K562 (cell line): ENCODE results near the gene RASSF3. TPM values are rescaled to one million over a fixed set of nuclear protein-coding genes. Genes with fewer than 3 reads are reported as not detected.

Experiments
- CREBBP ChIP-seq: IDR thresholded peaks from one replicate; pipeline ENCODE4 v1.6.1; 2012; ENCODE audit warnings: low read depth, mild to moderate bottlenecking, control low read depth, inconsistent platforms, low read length
- FOXK1 ChIP-seq: sonication (generic); formaldehyde crosslinking; IDR thresholded peaks from 2 replicates; pipeline ENCODE4 v1.8.0; 2022; ENCODE audit warnings: missing genetic modification reagents, mild to moderate bottlenecking, borderline replicate concordance
- HIVEP1 ChIP-seq: fragments of 250-450 bp; sonication (Bioruptor Pico); IDR thresholded peaks from 2 replicates; pipeline ENCODE4 v1.4.0; 2020; ENCODE audit warnings: mild to moderate bottlenecking
- KAT8 ChIP-seq: fragments of 450-650 bp; IDR thresholded peaks from 2 replicates; pipeline ENCODE4 v1.6.1; 2016; ENCODE audit warnings: low read depth, mild to moderate bottlenecking
- KDM4B ChIP-seq, 2 experiments: fragments of 450-650 bp in 1 of 2; sonication (generic) in 1 of 2; IDR thresholded peaks; 2 replicates each; pipeline ENCODE4 v1.6.1; 2016 to 2017; ENCODE audit warnings: borderline replicate concordance in 2 of 2, antibody characterized with exemption in 1 of 2, low read depth in 1 of 2, mild to moderate bottlenecking in 1 of 2
- KDM5B ChIP-seq: fragments of 200-600 bp; sonication (generic); IDR thresholded peaks from 2 replicates; pipeline ENCODE4 v1.6.1; 2012; ENCODE audit warnings: low read depth, mild to moderate bottlenecking, moderate library complexity, low read length, control low read depth, inconsistent platforms; ENCODE audit not compliant: insufficient replicate concordance
- KHSRP ChIP-seq: fragments of 450-650 bp; IDR thresholded peaks from 2 replicates; pipeline ENCODE4 v1.6.1; 2017
- MEIS2 ChIP-seq: fragments of 450-650 bp; IDR thresholded peaks from 2 replicates; pipeline ENCODE4 v1.6.1; 2014; ENCODE audit warnings: mild to moderate bottlenecking; ENCODE audit not compliant: partially characterized antibody
- MLLT1 ChIP-seq, 2 experiments: fragments of 450-650 bp; IDR thresholded peaks; 2 replicates each; pipeline ENCODE4 v1.6.1; 2016
- NONO ChIP-seq, 2 experiments: fragments of 200-400 bp in 1 of 2; fragments of 450-650 bp in 1 of 2; formaldehyde crosslinking in 1 of 2; IDR thresholded peaks; 2 replicates each; pipeline ENCODE4 v1.6.1; 2017; ENCODE audit warnings: low read depth in 2 of 2, mild to moderate bottlenecking in 2 of 2, moderate library complexity in 2 of 2, low read length in 1 of 2
- POLR3A ChIP-seq: IDR thresholded peaks from 2 replicates; pipeline ENCODE4 v1.6.1; 2011; ENCODE audit warnings: borderline replicate concordance, mild to moderate bottlenecking, moderate library complexity; ENCODE audit not compliant: insufficient read length, insufficient read depth; ENCODE audit errors: extremely low read depth
- SREBF1 ChIP-seq: fragments of 150-350 bp; IDR thresholded peaks from 2 replicates; pipeline ENCODE4 v1.6.1; 2014; ENCODE audit warnings: antibody characterized with exemption, low read depth, low read length, borderline replicate concordance
- SRF ChIP-seq, 2 experiments: fragments of 250-450, 450-650 bp in 1 of 2; sonication (Bioruptor Pico) in 1 of 2; sonication (generic) in 1 of 2; formaldehyde crosslinking; IDR thresholded peaks; 2 replicates each; pipeline versions ENCODE4 v1.5.0 to v1.5.1; 2020 to 2022; ENCODE audit warnings: mild to moderate bottlenecking in 1 of 2, missing genetic modification reagents in 1 of 2
- STAG1 ChIP-seq: sonication (generic); formaldehyde crosslinking; IDR thresholded peaks from 2 replicates; pipeline ENCODE4 v1.5.0; 2020; ENCODE audit warnings: missing genetic modification reagents, borderline replicate concordance
- TAF15 ChIP-seq: fragments of 200-400 bp; formaldehyde crosslinking; IDR thresholded peaks from 2 replicates; pipeline ENCODE4 v1.6.1; 2017; ENCODE audit warnings: mild to moderate bottlenecking, low read depth, low read length, moderate library complexity
- TEAD4 ChIP-seq, 2 experiments: sonication (generic) in 1 of 2; formaldehyde crosslinking in 1 of 2; IDR thresholded peaks; 2 replicates each; pipeline versions ENCODE4 v1.6.1 to v1.8.0; 2012 to 2022; ENCODE audit warnings: borderline replicate concordance in 1 of 2, inconsistent platforms in 1 of 2, low read length in 1 of 2, mild to moderate bottlenecking in 1 of 2, missing genetic modification reagents in 1 of 2
- TFAM ChIP-seq: fragments of 250-450 bp; sonication (Bioruptor Pico); conservative IDR thresholded peaks from 2 replicates; pipeline ENCODE4 v1.5.0; 2021; ENCODE audit warnings: mild to moderate bottlenecking, moderate library complexity
- WHSC1 ChIP-seq: IDR thresholded peaks from one replicate; pipeline ENCODE4 v1.6.1; 2012; ENCODE audit warnings: low read length, control low read depth, inconsistent platforms
- ZNF175 ChIP-seq: fragments of 200-800 bp; sonication (Bioruptor generic); IDR thresholded peaks from 2 replicates; pipeline ENCODE4 v1.6.1; 2016; ENCODE audit warnings: low read depth, mild to moderate bottlenecking, missing genetic modification characterization, missing compliant biosample characterization
- ZNF316 ChIP-seq: fragments of 450-650 bp; IDR thresholded peaks from 2 replicates; pipeline ENCODE4 v1.6.1; 2016
- ZNF766 ChIP-seq: fragments of 200-800 bp; sonication (Bioruptor generic); conservative IDR thresholded peaks from 2 replicates; pipeline ENCODE4 v1.6.1; 2016; ENCODE audit warnings: missing genetic modification characterization, missing compliant biosample characterization
- polyA plus RNA-seq, 8 experiments: library from polyadenylated mRNA; depleted of rRNA in 4 of 8; stranded (reverse) in 5 of 8; unstranded in 3 of 8; fragments of >200 nt; fragmentation: Nextera tagmentation in 2 of 8; fragmentation: Illumina TruSeq in 1 of 8; extraction: Ambion mirVana in 2 of 8; extraction: Trizol in 1 of 8; gene quantifications; 2 replicates each; pipeline versions ENCODE4 v1.2.1 to v1.2.3, GENCODE V29; 2011 to 2014; ENCODE audit warnings: inconsistent platforms in 1 of 8, missing spikeins in 1 of 8
- total RNA-seq, 7 experiments: library from RNA; depleted of rRNA in 6 of 7; stranded (reverse); fragments of >200 nt in 6 of 7; fragmentation: Illumina TruSeq in 2 of 7; extraction: Trizol in 2 of 7; gene quantifications; 2 replicates each; pipeline versions ENCODE4 v1.2.1 to v1.2.3, GENCODE V29; 2011 to 2021; ENCODE audit warnings: low replicate concordance in 1 of 7
- TF ChIP-seq, protein P1 (sequence below): fragments of 250-450 bp; sonication (Bioruptor Pico); IDR thresholded peaks from 2 replicates; pipeline ENCODE4 v1.6.1; 2021; ENCODE audit warnings: mild to moderate bottlenecking
- TF ChIP-seq, protein P2 (sequence below): fragments of 450-650 bp; IDR thresholded peaks from 2 replicates; pipeline ENCODE4 v1.6.1; 2018; ENCODE audit not compliant: partially characterized antibody

Gene RASSF3
- total and polyA plus RNA-seq, 9 of the 15 experiments (the other 6 are each of a cell fraction or from before 2014, with no cell fraction given), result 3.7 to 39.2 (median 20.2) TPM

DNA sequence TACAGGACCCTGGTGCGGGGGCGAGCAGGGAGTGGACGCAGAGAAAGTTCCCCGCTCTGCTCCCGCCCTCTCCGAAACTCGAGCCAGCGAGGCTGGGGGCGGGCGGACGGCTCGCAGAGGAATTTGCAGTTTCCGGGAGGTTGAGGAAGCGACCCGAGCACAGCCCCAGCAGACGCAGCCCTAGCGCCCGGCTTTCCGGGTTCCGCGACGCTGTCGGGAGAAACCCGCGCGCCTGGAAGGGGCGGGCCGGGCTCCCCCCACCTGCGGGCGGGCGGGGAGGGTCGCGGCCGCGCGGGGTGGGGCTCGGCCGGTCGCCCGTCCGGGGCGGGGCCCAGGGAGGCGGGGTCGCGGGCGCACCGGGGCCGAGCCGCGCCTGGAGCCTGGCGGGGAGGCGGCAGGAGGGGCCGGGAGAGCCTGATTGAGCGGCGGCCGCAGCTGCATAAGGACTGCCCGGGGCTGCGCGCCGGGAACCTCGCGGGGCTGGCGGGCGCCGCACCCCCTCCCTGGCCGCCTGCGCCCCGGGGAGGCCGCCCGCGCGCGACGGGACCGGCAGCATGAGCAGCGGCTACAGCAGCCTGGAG is at the start of gene RASSF3 (continued):
- TF ChIP-seq TEAD4 (IDR thresholded peaks at IDR 0.05; ENCODE audit: low read length) (no peak), TEAD4 (CRISPR knock-in tag; IDR thresholded peaks at IDR 0.05; ENCODE audit: borderline replicate concordance) (no peak), TAF15 (no peak), ZNF175 (CRISPR knock-in tag) (no peak), ZNF316 (no peak), KDM4B (IDR thresholded peaks at IDR 0.05; ENCODE audit: borderline replicate concordance in 2 of 2, low read depth in 1 of 2) (0 out of 4 replicates have a peak, but pooled peaks of 1 of the 2 experiments have one; percentile 45), KAT8 (no peak), ZNF766 (CRISPR knock-in tag) (no peak; the same call in 1 of the 2 replicates), SRF (CRISPR knock-in tag; IDR thresholded peaks at IDR 0.05) (no peak), MEIS2 (no peak), POLR3A (no peak), NONO (IDR thresholded peaks at IDR 0.05; ENCODE audit: low read depth in 2 of 2, low read length in 1 of 2) (peak in 1 of 2 experiments; percentile 80; a peak in 2 of 4 replicates), TFAM (CRISPR knock-in tag) (no peak), KDM5B (no peak), MLLT1 (IDR thresholded peaks at IDR 0.05) (no peak), WHSC1 (no peak), CREBBP (no peak), STAG1 (CRISPR knock-in tag) (no peak), FOXK1 (CRISPR knock-in tag) (no peak), KHSRP (no peak), HIVEP1 (CRISPR knock-in tag) (no peak), SREBF1 (no peak)
- TF ChIP-seq, protein P1, sequence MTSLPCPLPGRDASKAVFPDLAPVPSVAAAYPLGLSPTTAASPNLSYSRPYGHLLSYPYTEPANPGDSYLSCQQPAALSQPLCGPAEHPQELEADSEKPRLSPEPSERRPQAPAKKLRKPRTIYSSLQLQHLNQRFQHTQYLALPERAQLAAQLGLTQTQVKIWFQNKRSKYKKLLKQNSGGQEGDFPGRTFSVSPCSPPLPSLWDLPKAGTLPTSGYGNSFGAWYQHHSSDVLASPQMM (CRISPR knock-in tag), result no peak
- TF ChIP-seq, protein P2, sequence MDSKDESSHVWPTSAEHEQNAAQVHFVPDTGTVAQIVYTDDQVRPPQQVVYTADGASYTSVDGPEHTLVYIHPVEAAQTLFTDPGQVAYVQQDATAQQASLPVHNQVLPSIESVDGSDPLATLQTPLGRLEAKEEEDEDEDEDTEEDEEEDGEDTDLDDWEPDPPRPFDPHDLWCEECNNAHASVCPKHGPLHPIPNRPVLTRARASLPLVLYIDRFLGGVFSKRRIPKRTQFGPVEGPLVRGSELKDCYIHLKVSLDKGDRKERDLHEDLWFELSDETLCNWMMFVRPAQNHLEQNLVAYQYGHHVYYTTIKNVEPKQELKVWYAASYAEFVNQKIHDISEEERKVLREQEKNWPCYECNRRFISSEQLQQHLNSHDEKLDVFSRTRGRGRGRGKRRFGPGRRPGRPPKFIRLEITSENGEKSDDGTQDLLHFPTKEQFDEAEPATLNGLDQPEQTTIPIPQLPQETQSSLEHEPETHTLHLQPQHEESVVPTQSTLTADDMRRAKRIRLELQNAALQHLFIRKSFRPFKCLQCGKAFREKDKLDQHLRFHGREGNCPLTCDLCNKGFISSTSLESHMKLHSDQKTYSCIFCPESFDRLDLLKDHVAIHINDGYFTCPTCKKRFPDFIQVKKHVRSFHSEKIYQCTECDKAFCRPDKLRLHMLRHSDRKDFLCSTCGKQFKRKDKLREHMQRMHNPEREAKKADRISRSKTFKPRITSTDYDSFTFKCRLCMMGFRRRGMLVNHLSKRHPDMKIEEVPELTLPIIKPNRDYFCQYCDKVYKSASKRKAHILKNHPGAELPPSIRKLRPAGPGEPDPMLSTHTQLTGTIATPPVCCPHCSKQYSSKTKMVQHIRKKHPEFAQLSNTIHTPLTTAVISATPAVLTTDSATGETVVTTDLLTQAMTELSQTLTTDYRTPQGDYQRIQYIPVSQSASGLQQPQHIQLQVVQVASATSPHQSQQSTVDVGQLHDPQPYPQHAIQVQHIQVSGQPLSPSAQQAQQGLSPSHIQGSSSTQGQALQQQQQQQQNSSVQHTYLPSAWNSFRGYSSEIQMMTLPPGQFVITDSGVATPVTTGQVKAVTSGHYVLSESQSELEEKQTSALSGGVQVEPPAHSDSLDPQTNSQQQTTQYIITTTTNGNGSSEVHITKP, result no peak
